Kidney epithelial cell (primary cell): ENCODE measurements around the gene HCFC1. TPM values are rescaled to one million over a fixed set of nuclear protein-coding genes. Genes with fewer than 3 reads are reported as not detected.

ENCODE experiments used
- DNase-seq: peaks from one replicate; pipeline ENCODE4 v3.0.0-alpha.2; 2010; ENCODE audit warnings: low read depth
- H3K27me3 ChIP-seq: 2 replicates; pipeline ENCODE4 v1.6.0; 2011; ENCODE audit warnings: low read length; ENCODE audit not compliant: control insufficient read depth, insufficient read depth
- H3K36me3 ChIP-seq: 2 replicates; pipeline ENCODE4 v1.5.1; 2011; ENCODE audit warnings: low read length; ENCODE audit not compliant: control insufficient read depth, insufficient read depth
- H3K4me3 ChIP-seq: 2 replicates; pipeline ENCODE4 v1.5.1; 2011; ENCODE audit warnings: low read depth, mild to moderate bottlenecking, control low read depth, low read length
- CTCF ChIP-seq: IDR thresholded peaks from 2 replicates; pipeline ENCODE4 v1.5.1; 2011; ENCODE audit warnings: mild to moderate bottlenecking, moderate library complexity, low read length, control low read depth, inconsistent platforms; ENCODE audit not compliant: insufficient read depth, poor library complexity, severe bottlenecking
- total RNA-seq: library from RNA; depleted of rRNA; stranded (reverse); fragments of >200 nt; gene quantifications from 2 replicates; pipeline ENCODE4 v1.2.3, GENCODE V29; 2015

Gene HCFC1
- total RNA-seq, 1 donor from 2014 or later: 56.2 TPM

- no peak for DNase-seq
- H3K36me3 ChIP-seq: no peaks in the 10 kb centered on the region
- H3K27me3 ChIP-seq: no peaks in the 10 kb centered on the region
- no peak for TF ChIP-seq CTCF
- no peak overlapping the region for H3K4me3 ChIP-seq
These were observed 50.5 kb downstream of the HCFC1 start for GRCh38 chrX:153921070-153921469.

DNA sequence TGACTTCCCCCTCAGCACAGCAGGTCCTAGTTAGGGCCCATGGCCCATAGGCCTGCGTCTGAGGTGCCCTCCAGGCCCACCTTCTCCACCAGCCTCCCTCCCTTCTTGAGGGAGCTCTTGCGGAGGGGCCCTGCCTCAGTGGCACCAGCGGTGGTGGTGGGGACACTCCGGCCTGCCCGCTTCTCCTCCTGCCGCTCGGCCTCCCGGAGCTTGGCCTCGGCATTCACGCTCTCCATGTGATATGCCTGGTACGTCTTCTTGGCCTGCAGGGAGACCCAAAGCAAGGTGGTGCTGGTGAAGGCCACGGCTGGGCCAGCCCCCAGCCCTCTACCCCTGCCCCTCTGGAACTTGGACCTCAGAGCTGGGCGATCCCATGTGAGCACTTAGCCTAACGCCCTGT lies 51.1 kb downstream of the HCFC1 start:
- Histone ChIP-seq H3K36me3 (no peaks in the 10 kb centered on the region), H3K4me3 (no peak overlapping the region), H3K27me3 (no peaks in the 10 kb centered on the region)
- TF ChIP-seq CTCF: no peak
- no peak for DNase-seq

DNA sequence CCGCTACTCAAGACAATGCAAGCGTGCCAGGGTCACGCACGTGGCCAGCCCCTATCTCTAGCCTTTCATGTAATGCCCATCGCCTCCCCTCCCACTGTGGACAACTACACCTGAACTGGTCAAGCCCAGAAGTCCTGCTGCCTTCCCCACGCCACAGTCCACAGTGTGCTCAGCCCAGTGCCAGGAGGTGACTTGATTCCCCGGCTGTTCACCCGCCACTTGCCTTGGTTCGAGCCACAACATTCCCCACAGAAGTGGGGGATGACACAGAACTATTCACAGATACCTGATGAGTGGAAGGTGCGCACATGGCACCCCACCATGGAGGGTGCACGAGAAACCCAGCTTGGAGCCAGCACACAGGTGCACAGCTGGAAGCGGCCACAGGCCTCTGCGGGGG lies 52.3 kb downstream of the HCFC1 start:
- H3K27me3 ChIP-seq: no peaks in the 10 kb centered on the region
- DNase-seq: no peak
- H3K36me3 ChIP-seq: no peaks in the 10 kb centered on the region
- no peak overlapping the region for H3K4me3 ChIP-seq
- no peak for TF ChIP-seq CTCF

DNA sequence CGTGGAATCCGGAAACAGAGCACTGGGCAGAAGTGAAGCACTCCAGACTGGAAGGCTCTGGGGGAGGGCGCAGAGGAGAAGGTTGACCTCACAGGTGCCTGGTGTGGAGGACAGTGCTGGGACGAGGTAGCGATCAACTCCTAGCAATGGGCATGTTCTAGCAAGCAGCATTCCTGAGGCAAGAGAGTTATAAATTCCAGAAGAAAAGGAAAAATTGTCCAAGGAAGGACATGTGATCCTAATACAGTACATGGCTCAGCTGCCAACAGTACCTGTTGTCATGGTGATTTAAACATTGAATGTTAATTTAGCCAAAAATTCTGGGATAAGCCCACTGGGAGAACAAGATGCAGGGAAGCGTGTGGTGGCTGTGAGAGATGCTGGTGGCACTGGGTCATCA lies 53.7 kb downstream of the HCFC1 start:
- no peaks in the 10 kb centered on the region for H3K27me3 ChIP-seq
- H3K4me3 ChIP-seq: no peak overlapping the region
- no peaks in the 10 kb centered on the region for H3K36me3 ChIP-seq
- no peak for DNase-seq
- no peak for TF ChIP-seq CTCF

DNA sequence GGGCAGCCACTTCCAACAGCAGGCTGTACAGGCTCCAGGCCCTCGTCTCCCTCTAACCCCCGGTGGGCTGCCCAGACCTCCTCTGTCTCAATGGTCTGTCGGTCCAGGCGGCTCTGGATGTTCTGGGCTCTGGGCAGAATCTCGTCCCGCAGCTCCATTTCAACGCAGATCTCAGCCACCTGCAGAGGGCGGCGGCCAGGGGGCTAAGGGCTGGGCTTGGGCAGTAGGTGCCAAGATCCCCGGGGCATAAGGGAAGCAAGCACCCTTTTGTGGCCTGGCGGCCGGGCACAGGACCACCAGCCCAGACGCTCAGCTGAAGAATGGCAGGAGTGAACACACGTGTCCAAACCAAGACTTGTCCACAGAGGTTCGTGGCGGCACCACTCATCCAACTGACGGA lies 57.9 kb downstream of the HCFC1 start:
- Histone ChIP-seq H3K4me3 (no peak overlapping the region), H3K27me3 (no peaks in the 10 kb centered on the region), H3K36me3 (no peaks in the 10 kb centered on the region)
- TF ChIP-seq CTCF: no peak
- DNase-seq: no peak

DNA sequence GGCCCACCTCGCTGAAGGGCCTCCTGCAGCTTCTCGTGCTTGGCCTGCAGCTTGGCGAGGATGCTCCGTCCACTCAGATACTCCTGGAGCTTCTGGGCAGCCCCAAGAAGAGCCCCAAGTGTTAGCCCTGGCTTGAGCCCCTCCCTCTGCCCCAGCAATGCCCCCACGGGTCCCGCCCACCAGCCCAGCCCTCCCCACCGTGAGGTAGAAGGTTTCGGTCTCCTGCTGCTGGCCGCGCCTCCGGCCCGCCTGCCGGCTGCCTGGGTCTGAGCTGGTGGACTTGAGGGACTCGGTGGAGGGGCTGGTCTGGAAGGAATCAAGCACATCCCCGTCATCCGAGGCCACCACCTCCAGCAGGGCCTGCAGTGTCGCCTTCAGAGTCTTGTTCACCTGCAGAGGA lies 58.4 kb downstream of the HCFC1 start:
- no peaks in the 10 kb centered on the region for H3K36me3 ChIP-seq
- no peak for DNase-seq
- no peak for TF ChIP-seq CTCF
- H3K27me3 ChIP-seq: no peaks in the 10 kb centered on the region
- no peak overlapping the region for H3K4me3 ChIP-seq
